ENCODE results near the gene BANF2.
"Not testable (repeated sequence)": the region's sequence is repeated elsewhere in the genome, so short reads cannot be mapped to it uniquely, and the experiment has no call there.

The BANF2 gene

DNA sequence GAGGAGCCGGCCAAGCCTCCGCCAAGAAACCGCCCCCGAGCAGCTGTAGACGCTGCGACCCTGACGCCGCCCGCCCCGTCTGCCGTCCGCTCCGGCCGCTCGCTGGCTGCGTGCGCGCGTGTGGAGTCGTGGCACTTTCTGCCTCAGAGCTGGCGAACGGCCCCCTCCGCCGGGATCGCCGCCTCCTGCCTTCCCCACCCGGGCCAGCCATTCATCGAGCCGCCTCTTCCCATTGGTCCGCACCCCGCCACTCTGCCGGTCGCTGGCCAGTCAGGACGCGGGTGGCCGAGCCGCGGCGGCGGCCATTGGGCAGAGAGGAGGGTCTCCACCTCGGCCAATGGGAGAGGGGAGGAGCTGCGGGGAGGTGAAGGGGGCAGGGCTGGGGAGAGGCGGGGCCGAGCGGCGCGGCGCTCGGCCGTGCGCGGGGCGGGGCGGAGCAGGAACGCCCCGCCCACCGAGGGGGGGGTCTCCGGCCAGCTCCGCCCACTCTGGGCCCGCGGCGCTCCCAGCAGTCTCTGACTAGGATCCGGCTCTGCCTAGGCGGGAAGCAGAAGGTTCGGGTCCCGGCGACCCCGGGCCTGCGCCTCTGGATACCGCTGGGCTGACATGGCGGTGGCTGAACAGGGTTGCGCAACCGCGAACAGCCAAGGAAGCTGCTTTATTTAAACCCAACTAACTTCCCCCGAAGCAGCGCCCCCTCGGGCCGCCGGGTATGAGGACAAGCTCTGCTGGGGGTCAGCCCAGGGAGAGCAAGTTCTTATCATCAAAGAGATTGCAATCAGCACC, 17.5 kb upstream of the BANF2 start, which contains the start of gene RRBP1:
Gene RRBP1, minus strand, starts transcription at position 140 of the 786 bp plus-strand sequence. CDS start 21,735 bp downstream, outside the sequence.
- peak; percentile 90 to 94 for DNase-seq (ENCODE audit: extremely low read depth in 1 of 2, low read depth in 1 of 2)

DNA sequence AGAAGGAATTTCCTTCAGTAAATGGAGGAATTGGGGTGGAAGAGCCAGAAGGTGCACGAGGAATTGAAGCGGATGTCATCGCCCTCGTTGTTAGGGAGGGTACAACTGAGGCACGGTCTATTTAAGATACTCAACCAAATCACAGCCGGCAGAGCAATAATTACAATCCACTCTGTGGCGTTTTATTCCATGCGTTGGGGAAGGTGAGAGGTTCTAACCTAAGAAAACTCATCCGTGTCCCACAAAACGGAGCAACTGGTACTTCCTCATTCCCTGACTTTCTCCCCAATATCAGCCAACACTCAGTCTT, 16.9 kb upstream of the BANF2 start:
- DNase-seq (ENCODE audit: extremely low read depth in 1 of 2, low read depth in 1 of 2): no peak

- DNase-seq (ENCODE audit: extremely low read depth in 1 of 2, low read depth in 1 of 2): no peak
Measured at GRCh38 chr20:17683218-17684076, 16.3 kb upstream of the BANF2 start.

- DNase-seq (ENCODE audit: extremely low read depth in 1 of 2, low read depth in 1 of 2): no peak
Measured at GRCh38 chr20:17684077-17684888, 15.5 kb upstream of the BANF2 start.

DNA sequence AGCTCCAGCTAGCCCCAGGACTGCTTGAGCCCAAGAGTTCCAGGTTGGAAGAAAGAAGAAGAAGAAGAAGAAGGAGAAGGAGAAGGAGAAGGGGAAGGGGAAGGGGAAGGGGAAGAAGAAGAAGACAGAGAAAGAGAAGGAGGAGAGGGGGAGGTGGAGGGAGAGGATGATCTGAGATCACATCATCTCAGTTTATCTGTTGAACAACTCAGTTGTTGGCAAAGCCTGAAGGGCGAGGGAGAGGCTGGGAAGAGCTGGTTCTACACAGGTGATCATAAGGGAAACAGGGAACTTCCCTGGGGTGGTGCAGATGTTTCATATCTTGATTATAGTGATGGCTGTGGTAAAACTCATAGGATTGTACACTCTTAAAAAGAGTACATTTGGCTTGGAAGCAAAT, 14.6 kb upstream of the BANF2 start:
- DNase-seq (ENCODE audit: extremely low read depth in 1 of 2, low read depth in 1 of 2): no peak

GRCh38 chr20:17687800-17688199, 12.0 kb upstream of the BANF2 start:
- DNase-seq (ENCODE audit: extremely low read depth in 1 of 2, low read depth in 1 of 2): no peak

DNA sequence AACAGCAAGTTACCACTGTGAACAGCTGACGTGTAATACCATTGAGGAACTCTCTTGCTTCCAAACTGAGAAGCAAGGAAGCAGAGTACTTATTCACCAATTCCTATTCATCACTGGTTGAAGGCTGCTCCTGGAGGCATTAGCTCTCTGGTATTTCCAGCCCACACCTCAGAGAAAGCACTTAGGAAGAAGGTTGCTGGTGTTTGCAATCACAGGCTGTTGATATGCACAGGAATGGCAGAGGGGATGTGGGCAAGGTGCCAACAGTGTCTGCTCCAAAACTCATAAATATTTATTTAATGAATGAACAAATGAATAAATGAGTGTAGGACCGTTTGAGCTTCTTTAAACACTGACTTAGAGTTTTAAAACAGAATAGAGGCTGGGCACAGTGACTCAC, 10.8 kb upstream of the BANF2 start:
- no peak for DNase-seq (ENCODE audit: extremely low read depth in 1 of 2, low read depth in 1 of 2)

DNA sequence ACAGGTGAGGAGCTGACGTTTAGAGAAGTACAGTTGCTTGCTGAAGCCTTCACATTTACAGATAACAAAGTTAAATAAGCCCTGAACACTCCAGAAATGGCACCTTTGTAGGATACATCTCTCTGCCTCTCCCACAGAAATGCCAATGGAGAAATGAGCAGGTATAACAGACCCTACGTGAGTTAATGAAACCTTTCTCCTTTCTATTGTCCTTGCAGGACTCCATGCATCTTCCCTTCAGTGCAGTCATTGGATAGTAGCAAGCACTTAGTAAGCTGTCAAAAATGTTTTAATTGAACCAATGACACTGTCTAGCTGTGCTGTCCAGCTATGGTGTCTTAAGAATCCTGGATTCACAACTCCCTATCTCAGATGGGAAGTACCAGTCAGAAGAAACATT, 9.6 kb upstream of the BANF2 start:
- no peak for DNase-seq (ENCODE audit: extremely low read depth in 1 of 2, low read depth in 1 of 2)

DNA sequence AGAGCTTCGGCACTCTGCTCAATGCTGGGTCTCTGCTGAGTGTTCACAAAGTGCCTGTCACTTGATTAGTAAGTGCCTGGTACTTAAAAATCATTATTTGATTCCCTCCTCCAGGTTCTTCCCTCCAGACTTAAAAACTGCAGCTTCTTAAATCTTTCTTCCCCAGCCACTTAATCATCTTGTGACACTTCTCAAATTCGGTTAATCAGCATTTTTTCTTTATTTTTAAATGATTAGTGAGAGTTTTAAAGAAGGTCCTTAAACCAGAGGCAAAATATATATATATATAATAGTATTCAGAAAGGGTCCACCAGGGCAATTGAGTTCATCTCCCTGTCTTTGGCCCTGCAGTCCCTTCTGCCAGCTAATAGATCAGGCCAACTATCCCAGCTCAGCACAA, 8.0 kb upstream of the BANF2 start:
- DNase-seq (ENCODE audit: extremely low read depth in 1 of 2, low read depth in 1 of 2): no peak

GRCh38 chr20:17693444-17694001, 6.2 kb upstream of the BANF2 start:
- no peak for DNase-seq (ENCODE audit: extremely low read depth in 1 of 2, low read depth in 1 of 2)

- DNase-seq (ENCODE audit: extremely low read depth in 1 of 2, low read depth in 1 of 2): no peak
Measured at GRCh38 chr20:17694767-17695166, 5.0 kb upstream of the BANF2 start.

GRCh38 chr20:17696287-17696686, 3.5 kb upstream of the BANF2 start:
- no peak for DNase-seq (ENCODE audit: extremely low read depth in 1 of 2, low read depth in 1 of 2)

- DNase-seq (ENCODE audit: extremely low read depth in 1 of 2, low read depth in 1 of 2): no peak
Measured at GRCh38 chr20:17697171-17697570, 2.6 kb upstream of the BANF2 start.

GRCh38 chr20:17698384-17698783, 1.4 kb upstream of the BANF2 start:
- no peak for DNase-seq (ENCODE audit: extremely low read depth in 1 of 2, low read depth in 1 of 2)

DNA sequence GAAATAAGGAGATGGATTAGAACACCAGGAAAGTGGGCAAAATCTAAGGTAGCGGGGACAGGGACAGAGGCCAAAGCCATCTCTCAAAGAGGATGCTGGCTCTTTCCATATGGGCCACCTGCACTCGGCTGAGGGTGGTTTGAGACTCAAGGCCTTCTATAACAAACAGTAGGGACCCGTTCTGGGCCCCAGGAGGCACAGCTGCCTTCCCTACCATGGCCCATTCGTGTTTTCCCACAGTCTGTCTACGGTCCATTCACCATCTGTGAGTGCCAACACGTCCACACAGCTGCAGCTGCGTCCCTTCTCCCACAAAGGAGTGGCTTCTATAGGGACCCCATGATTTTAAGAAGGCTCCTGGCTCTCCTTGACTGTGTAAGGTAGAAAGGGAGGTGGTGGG, 871 bp downstream of the BANF2 start:
- no peak for DNase-seq (ENCODE audit: extremely low read depth in 1 of 2, low read depth in 1 of 2)

- no peak for DNase-seq (ENCODE audit: extremely low read depth in 1 of 2, low read depth in 1 of 2)
Measured at GRCh38 chr20:17701826-17702225, 2.1 kb downstream of the BANF2 start.

DNA sequence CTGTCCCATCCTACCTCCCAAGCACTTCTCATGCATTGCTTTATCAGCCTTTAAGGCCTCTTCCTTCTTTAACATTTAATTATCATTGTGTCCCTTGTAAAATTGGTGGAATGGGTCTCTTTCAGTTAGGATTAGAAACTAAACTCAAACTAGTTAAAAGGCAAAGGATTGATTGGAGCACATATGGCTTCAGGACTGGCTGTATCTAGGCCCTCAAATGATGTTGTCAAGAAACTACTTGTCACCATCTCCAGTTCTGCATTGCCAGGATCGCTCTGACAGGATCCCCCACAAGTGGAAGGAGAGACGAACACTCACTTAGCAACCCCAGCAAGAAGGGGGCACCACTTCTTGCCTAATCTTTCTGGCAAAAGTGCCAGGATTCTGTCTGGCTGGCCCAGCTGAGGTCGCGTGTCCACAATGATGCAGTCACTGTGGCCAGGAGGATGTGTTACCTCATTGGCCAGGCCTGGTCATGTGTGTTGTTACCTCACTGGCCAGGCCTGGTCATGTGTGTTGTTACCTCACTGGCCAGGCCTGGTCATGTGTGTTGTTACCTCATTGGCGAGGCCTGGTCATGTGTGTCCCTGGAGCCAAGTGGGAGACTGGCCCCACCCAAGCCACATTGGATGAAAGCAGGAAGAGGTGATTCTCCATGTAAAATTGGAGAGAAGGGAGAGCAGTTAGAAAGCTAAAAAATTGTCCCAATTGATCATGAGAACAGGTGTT, 5.0 kb downstream of the BANF2 start:
- no peak for DNase-seq (ENCODE audit: extremely low read depth in 1 of 2, low read depth in 1 of 2)

GRCh38 chr20:17705916-17706315, 6.2 kb downstream of the BANF2 start:
- no peak for DNase-seq (ENCODE audit: extremely low read depth in 1 of 2, low read depth in 1 of 2)

- no peak for DNase-seq (ENCODE audit: extremely low read depth in 1 of 2, low read depth in 1 of 2)
Measured at GRCh38 chr20:17706632-17707031, 6.9 kb downstream of the BANF2 start.

DNA sequence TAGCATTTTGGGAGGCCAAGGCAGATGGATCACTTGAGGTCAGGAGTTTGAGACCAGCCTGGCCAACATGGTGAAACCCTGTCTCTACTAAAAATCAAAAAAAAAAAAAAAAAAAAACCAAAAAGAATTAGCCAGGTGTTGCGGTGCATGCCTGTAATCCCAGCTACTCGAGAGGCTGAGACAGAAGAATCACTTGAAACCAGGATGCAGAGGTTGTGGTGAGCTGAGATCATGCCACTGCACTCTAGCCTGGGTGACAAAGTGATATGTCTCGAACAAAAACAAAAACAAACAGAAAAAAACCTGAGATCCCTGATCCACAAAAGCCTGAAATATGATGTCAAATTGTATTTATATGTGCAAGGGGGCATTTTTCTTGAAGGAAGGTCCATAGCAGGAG, 8.2 kb downstream of the BANF2 start:
- DNase-seq (ENCODE audit: extremely low read depth in 1 of 2, low read depth in 1 of 2): not testable (repeated sequence)

All from activated CD8-positive, alpha-beta memory T cell treated with anti-CD3 and anti-CD28 coated beads for 1 hour (primary cell).